Glomerular endothelial cell (primary cell): ENCODE data around the gene OTUD5. TPM values are rescaled to one million over a fixed set of nuclear protein-coding genes. Genes with fewer than 3 reads are reported as not detected.
A peak's percentile ranks its signal among the peaks of the same experiment; 100 is the strongest.

ENCODE experiments used
- DNase-seq: peaks from one replicate; pipeline ENCODE4 v3.0.0-alpha.2; 2011; ENCODE audit warnings: low read depth, low spot score; ENCODE audit errors: extremely low read depth
- total RNA-seq: library from RNA; depleted of rRNA; stranded (reverse); fragments of >200 nt; gene quantifications from 2 replicates; pipeline ENCODE4 v1.2.3, GENCODE V29; 2015

The OTUD5 gene
- total RNA-seq, 1 donor from 2014 or later, result 53.3 TPM

DNA sequence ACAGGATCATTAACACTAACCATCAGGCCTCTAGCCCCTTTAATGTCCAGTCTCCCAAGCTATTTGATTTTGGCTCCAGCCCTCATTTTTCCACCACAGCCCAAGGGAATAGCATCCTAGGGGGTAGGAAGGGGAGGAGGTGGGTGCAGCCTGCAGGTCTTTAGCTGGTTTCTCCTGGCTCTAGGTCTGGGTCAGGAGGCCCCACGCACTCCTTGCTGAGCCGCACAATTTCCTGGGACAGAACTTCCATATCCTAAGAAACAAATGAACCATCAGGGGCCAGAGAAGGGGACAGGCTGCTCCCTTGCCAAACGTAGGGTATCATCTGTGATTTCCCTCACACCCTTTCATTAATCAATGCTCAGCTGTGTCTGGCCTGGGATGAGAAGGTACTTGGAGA, 16.6 kb upstream of the OTUD5 start:
- DNase-seq, result no peak

DNA sequence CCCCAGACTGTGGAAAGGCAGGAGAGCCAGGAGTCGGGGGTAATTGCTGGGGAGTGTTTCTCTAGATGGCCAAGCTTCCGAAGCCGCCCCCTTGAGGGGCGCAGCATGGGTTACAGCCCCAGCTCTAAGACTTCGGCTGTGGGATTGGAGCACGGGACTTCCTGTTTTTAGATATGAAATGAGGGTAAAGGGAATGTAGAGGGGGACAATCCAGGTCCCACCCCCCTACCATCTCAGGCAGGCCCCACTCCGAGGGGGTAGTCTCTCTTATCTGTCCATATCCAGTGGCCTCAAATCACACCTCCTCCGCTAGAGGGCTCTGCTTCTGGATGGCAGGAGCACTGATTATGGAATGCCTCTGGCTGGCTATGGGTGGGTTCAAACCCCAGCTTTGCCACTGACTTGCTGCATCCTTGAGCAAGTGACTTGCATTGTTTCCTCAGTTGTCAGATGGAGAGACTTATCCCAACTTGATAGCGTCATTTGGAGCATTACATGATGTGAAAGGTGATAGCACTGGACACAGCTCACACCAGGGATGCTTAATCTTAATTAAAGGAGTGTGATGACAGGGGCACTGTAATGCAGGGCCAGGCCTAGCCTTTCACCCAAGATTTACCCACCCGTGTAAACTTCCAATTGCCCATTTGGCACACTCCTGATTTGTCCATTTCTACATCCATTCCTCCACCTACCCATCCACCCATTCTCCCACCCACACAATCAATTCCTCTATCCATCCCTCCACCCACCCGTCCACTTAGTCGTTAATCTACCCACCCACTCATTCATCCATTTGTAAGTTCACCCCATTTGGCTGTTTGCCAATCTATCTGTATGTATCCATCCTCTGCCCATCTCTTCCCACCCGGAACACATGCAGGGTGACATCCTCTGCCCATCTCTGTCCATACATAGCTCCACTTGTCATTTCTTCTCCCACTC, 15.1 kb upstream of the OTUD5 start:
- DNase-seq, result no peak

DNA sequence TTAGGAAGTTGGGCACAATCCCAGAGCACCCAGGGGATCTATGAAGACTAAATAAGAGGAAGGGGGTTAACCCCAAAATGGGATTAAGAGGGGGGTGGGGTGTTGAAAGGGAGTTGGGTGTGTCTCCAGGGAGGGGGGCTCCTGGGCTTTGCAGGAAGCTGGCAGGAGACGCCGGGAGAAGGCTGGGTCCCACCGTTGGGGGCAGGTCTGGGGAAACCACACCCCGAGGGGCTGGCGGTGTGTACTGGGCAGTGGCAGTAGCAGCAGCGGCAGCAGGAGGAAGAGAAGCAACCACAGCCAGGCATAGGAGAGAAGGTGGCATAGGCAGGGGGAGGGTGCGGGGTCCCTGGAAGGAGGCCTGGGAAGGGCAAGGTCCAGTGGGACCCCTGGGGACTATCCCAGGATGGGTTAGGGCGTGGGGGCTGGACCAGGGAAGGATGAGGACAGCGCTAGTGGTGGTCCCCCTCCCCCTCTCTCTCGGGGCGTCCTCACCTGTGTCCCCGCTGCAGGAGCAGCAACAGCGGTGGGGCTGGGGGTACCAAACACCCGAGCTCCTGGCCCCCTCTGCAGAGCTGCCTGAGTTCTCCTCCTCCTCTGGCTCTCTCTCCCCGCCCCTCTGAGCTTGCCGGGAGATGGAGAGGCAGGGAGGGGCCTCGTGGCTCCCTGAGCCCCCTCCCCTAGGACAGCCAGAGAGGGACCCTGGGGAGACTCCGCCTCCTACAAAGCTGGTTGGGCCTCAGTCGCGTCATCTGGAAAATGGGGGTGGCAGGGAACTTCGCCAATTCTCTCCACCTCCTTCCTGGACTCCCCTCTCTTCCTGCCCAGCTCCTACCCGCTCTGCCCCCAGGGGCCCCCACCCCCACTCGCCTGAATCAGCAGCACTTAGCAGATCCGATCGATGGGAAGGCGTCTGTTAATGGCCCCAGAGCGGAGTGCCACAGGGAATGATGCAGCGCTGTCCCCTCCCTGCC, 14.1 kb upstream of the OTUD5 start, which contains the start of gene KCND1:
Gene KCND1 (minus strand): TSS at position 596 of the 971 bp plus-strand sequence. CDS start 1,573 bp downstream, outside the sequence.
- no peak for DNase-seq

DNA sequence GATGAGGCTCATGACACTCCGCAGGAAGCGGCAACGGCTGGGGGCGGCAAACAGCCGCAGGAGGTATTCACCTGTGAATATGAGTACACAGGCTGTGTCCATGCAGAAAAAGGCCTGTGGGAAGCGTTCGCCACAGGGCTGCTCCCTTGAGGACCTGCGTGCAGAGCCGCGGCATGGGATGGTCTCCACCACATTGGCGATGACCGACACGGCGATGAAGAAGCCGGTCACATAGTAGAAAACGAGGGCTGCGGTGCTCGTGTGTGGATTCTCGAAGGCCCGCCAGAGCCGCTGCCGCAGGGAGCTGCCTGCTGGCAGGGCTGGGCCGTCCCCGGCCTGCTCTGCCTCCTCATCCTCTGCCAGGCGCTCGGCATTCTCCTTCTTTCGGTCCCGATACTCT, 12.1 kb upstream of the OTUD5 start:
- no peak for DNase-seq

DNA sequence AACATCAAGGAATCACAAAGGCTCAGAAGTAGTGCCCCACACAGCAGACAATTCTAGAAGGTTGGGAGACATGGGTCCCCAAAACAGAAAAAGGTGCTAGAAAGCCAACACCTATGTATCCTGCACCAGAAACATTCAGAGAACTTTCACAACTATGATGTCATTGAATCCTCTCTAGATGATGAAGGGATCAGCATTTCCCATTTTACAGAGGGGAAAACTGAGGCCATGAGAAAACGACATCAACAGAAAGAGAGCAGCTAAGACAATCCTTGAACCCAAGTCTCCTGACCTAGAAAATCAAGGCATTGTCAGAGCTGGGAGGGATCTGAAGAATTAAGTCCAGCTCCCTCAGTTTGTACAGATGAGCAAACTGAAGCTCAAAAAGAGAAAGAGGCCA, 11.0 kb upstream of the OTUD5 start:
- DNase-seq, result no peak

DNA sequence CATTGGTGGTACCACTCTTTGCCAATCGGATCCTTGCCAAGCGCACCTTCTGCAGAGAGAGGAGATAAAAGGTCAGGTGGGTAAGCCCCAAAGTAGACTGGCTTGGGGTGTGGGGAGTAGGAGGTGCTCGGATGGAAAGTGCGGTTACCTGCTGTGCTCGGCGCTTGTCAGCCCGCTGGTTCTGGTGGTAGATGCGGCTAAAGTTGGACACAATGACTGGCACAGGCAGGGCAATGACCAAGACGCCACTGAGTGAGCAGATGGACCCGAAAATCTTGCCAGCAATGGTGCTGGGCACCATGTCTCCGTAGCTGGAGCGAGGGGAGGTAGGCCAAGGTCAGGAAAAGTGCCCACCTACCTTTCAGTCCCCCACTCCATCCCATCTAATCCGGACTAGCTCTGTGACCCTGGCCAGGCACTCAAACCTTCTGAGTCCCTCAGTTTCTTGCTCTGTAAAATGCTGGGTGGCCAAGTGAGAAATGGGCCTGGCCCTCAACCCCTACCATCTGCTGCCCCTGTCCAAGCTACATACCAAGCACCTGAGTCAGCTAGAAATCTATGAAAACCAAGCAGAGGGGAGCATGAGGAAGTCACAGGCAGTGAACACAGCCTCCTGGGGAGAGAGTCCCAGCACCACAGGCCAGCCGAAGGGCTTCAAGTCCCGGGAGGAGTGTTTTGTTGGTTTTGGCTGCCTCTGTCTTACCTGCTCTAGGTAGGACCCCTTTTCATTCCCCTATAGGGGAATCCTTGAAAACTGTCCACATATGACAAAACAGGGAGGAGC, 9.6 kb upstream of the OTUD5 start:
- no peak for DNase-seq

DNA sequence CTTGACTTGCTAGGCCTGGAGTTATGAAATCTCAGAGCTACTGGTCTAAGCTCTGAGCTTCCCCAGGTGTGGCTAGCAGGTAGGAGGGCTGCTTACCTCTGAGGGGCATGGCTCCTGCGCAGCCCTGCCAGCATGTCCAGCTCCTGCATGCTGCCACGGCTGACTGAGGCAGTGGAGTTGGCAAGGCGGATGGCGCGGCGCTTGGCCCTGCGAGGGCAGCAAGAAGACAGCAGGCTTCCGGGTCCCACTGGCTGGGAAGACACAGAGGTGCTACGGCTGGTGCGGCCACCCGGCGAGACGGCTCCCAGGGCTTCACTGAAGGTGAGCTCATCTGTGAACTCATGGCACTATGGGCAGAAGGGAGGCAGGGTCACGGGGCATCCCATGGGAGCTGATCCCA, 8.6 kb upstream of the OTUD5 start:
- no peak for DNase-seq

DNA sequence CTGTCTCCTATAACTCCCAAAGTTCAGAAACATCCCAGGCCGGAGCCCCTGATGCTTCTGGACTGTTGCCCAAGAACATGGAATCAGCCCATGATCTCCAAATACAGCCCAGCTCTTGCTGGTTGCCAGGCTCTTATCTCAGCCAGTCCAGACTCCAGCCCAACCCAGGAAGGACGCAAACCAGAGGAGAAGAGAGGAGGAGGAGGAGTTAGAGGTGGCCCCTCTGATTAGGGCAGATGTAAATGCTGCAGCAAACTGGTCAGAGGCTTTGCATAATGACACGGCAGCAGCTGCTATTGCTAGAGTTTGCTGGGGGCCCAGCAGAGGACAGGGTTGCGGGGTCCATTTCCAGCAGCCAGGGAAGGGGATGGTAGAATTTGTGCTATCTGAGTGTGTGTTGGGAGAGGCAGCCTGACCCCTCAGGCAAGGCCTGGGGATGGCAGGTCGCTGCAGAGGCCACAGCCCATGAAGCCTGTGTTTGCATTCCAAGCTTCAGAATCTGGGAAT, 4.2 kb upstream of the OTUD5 start:
- no peak for DNase-seq

DNA sequence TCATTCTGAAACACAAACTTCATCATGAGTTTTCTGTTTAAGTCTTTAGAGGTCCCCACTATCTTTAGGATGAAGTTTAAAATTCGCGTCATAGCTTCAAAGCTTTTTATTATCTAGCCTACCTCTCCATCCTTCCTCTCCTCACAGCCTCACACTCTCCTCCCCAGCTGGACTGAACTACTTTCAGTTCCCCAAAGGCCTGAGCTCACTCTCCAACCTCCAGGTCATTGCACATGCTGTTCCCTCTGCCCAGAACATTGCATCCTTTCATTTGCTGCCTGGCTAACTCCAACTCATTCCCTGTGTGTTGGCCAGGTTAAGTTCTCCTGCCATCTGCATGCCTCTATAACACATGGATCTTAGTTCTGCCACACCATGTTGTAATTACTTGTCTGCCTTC, 2.9 kb upstream of the OTUD5 start:
- DNase-seq, result no peak

DNA sequence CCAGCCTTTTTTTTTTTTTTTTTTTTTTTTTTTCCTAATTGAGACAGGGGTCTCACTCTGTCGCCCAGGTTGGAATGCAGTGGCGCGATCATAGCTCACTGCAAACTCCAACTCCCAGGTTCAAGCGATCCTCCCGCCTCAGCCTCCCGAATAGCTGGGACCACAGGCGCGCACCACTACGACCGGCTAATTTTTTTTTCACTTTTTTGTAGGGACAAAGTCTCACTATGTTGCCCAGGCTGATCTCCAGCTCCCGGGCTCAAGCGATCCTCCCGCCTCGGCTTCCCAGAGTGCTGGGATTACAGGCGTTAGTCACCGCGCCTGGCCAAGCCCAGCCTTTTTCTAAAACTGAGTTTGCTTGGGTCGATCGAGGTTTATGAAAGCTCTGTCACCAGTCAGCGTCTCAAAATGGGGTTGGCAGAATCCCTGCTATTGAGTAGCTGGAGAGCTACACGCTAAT, 1.3 kb upstream of the OTUD5 start:
- no peak for DNase-seq

DNA sequence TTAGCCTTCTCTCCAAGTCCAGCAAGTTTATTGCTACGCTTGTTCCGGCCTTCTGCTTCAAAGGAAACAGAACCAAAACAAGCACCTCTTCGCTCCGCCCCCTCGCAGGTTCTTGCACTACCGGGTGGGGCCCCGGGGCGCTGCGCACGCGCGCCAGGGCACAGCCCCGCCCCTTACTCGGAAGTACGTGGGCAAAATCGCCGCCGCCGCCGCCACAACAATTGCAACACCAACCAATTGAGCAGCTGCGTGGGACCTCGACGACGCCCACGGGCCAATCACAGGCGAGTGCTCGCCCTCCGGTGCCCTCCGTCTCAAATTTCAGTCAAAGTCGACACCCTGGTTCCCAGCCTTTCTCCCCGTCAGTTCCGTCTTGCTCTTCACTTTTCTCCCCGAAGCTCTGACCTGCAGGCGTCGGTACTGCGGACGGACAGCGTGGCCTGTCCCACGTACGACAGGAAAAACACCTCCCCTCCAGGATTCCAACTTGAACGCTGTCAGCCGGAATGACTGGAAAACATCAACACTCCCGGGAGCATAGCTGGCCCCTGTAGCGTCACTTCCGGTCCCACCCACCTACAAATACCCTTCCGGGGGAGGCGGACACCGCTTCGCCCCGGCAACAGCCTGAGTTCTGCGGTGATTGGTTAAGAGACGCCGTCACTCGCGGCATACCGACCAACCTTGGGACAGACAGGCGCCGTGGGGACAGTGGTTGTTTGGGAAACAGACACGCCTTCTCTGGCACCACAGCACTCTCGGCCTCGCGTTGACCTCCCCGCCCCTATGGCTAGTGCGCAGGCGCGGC, 624 bp upstream of the OTUD5 start:
- DNase-seq, result peak; percentile 84

DNA sequence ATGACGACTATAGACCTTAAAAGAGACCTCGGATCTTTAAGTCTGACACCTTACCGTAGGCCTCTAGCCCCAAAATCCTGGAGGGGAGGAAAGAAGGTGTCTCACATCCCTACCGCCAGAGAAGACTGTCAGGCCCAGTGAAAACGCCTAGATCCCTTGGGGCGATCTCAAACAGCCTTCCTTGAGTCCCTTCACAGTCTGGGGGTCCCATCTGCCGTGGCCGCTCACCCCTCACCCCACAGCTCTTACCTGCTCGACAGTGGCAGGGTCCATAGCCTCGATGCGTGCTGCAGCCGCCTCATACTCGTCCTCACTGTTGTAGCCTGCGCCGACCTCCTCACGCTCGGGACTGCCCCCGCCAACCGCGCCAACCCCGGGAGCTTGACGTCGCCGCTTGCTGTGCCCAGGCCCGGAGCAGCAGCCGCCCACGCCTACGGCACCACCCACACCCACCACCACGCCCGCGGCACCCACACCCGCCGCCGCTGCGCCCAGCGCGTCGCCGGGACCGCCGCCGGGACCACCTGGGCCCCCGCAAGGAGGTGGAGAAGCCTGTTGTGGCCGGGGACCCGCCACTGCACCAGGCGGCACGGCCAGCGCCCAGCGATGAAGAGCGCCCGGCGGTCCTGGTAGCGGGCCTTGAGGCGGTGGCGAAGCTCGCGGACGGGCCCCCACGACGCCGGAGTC, 536 bp downstream of the OTUD5 start:
- DNase-seq, result no peak

DNA sequence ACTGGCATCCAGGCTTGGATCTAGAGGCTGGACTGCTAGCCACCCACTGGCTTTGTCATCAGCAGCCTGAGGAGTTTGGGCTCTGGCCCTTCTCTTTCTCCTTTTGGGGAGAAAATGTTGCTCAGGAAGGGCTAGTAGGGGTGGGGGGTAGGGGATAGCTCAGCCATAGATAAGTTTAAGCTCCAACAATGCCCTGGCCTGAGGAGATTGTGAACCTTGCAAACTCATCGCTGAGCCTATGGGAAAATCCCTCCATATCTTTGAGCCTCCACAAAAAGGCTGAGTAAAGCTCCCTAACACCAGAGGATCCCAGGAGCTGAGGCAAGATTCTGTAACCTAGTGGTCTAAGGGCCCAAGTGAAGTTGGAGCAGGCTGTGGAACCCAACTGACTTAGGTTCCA, 8.8 kb downstream of the OTUD5 start:
- no peak for DNase-seq

DNA sequence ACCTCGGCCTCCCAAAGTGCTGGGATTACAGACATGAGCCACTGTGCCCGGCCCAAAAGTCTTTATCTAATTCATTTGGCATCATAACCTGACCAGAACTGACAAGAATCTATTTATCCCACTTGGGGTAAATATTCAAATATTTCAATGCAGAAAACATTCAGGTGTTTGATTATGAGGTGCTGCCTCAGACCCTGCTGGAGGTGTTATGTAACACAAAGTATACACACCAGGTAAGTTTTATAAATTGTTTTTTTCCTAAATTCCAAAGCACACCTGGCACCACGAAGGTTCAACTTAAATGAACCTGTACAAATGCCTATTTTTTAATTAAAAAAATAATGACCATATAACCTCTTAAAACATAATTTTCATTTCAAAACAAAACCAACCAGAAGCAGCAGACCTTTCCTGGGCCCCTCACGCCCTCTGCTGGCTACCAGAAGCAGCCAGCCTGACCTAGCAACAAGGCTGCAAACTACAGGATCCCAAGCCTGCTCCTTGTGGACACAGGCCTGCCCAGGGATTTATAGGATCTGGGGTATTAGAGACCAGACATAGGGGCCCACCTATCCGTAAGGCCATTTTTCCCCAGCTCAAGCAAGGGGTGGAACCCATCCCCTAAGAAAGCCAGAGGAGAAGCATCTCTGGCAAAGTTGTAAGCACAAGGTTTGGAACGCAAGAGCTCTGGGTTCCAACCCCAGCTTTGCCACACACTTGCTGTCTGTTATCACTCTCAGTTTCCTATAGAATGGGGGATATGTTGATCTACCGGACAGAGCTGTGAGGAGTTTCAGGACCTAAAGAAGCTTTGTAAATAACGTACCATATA, 11.7 kb downstream of the OTUD5 start:
- DNase-seq, result no peak

DNA sequence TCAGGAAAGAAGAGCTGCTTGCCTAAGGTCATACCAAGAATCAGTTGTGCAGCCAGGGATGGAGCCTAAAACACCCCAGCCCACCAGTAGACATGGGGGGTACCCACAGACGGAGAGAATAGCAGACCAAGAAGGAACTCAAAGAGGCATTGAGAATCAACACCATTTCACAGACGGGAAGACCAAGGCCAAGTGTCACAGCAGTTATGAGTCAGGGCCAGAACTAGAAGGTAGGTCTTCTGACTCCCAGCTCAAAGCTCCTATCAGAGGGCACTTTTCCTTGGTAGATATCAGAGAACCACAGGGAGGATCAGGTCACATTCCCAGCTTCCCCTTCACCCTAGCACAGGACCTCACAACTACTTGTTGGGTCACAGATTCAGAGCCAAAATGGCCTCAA, 14.5 kb downstream of the OTUD5 start:
- no peak for DNase-seq

DNA sequence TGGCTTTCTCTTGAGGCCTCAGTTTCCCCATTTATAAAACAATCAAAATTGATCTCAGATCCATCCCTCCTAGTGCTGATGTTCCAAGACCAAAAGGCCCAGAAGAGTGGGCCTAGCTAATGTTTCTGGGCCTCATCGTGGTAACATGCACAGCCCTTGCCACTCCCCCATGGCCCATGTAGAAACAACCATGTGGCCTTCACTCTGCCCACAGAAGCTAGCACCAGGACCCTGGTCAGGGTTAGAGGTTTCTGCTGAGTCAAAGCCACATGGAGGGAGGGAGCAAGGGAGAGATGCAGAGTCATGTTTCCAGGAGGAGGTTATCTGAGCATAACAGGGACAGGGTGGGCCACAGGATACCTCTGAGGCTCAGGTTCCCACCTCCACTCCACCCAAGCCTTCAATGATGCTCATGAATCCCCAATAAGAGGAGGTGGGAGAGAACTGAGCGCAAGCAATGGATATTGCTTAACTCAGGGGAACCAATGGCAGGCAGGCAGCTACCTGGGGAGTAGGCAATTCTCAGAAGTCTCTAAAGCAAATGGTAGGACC, 16.9 kb downstream of the OTUD5 start:
- DNase-seq, result no peak

DNA sequence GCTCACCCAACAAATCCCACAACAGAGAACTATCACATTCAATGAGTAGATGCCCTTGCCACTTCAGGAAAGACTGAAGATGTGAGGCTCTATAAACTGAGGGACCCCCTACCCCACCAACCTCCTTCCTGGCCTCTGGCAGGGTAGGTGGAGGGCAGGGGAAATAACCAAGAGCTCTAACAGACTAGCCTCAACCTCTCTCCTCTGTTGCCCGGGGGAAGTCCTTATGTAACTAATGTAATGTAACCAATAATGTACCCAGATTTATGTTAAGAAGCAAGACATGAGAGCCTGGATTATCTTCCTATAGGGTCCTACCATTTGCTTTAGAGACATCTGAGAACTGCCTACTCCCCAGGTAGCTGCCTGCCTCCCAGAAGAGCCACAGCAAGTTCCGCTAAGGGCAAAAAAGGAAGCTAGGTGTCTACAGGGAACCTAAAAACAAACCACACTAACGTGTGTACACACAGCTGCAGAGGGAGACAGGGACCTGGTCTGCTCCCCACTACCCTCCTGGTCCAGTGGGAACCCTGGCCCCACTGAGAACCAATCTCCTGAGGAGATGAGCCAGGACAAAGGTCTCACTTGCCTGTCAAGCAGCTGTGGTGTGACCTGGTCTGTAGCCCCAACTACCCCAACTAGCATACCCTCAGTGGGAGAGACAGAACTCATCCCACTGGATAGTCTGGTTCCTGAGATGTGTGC, 17.7 kb downstream of the OTUD5 start:
- no peak for DNase-seq
